Endodermal cell (in vitro differentiated cells): ENCODE measurements around the gene N4BP3. TPM values are rescaled to one million over a fixed set of nuclear protein-coding genes. Genes with fewer than 3 reads are reported as not detected.
A peak's percentile ranks its signal among the peaks of the same experiment; 100 is the strongest.

Experiments used
- DNase-seq: peaks from one replicate; pipeline ENCODE4 v3.0.0-alpha.2; 2017
- H3K27ac ChIP-seq: 2 replicates; pipeline ENCODE4 v1.5.1; 2013; ENCODE audit warnings: mild to moderate bottlenecking, low read depth, low read length, moderate library complexity
- H3K27me3 ChIP-seq: 2 replicates; pipeline ENCODE4 v1.6.1; 2013; ENCODE audit warnings: mild to moderate bottlenecking, low read length, moderate library complexity; ENCODE audit not compliant: insufficient read depth, control insufficient read depth, poor library complexity, severe bottlenecking
- H3K36me3 ChIP-seq: 2 replicates; pipeline ENCODE4 v1.7.0; 2013; ENCODE audit warnings: mild to moderate bottlenecking, low read length, moderate library complexity; ENCODE audit not compliant: control insufficient read depth, insufficient read depth
- H3K4me1 ChIP-seq: one replicate; pipeline ENCODE4 v1.7.0; 2013; ENCODE audit warnings: low read length; ENCODE audit not compliant: control insufficient read depth, insufficient read depth
- H3K4me3 ChIP-seq: 2 replicates; pipeline ENCODE4 v1.5.1; 2013; ENCODE audit warnings: mild to moderate bottlenecking, low read length, moderate library complexity
- H3K9ac ChIP-seq: 2 replicates; pipeline ENCODE4 v1.6.1; 2013; ENCODE audit warnings: mild to moderate bottlenecking, low read length, moderate library complexity; ENCODE audit not compliant: poor library complexity, severe bottlenecking; ENCODE audit errors: extremely low read depth
- H3K9me3 ChIP-seq: 2 replicates; pipeline ENCODE4 v1.6.1; 2013; ENCODE audit warnings: mild to moderate bottlenecking, low read length, moderate library complexity; ENCODE audit not compliant: control insufficient read depth
- H3K27ac Mint-ChIP-seq: 2 replicates; pipeline ENCODE4 v1.8.0; 2020; ENCODE audit warnings: mixed read lengths
- H3K27me3 Mint-ChIP-seq: 2 replicates; pipeline ENCODE4 v1.8.0; 2021; ENCODE audit warnings: mild to moderate bottlenecking, mixed read lengths; ENCODE audit not compliant: insufficient read depth
- H3K36me3 Mint-ChIP-seq: 2 replicates; pipeline ENCODE4 v1.8.0; 2020; ENCODE audit warnings: low read depth, mixed read lengths
- H3K4me1 Mint-ChIP-seq: 2 replicates; pipeline ENCODE4 v1.8.0; 2020; ENCODE audit warnings: mixed read lengths
- H3K4me3 Mint-ChIP-seq: 2 replicates; pipeline ENCODE4 v1.8.0; 2020; ENCODE audit warnings: mild to moderate bottlenecking, moderate library complexity, mixed read lengths
- H3K9me3 Mint-ChIP-seq: 2 replicates; pipeline ENCODE4 v1.8.0; 2020; ENCODE audit warnings: mild to moderate bottlenecking, mixed read lengths
- WGBS, 2 experiments: methylation state at CpG; one replicate each; pipeline versions ENCODE4 v1.1.5 to v1.1.7; 2013; ENCODE audit warnings: missing lambda C conversion rate in 2 of 2, mixed read lengths in 1 of 2; ENCODE audit not compliant: insufficient coverage in 1 of 2, insufficient read length in 1 of 2; 5-methylcytosine and 5-hydroxymethylcytosine counted together
- total RNA-seq, 2 donors: library from RNA; stranded (reverse); fragmentation: NEBNext Ultra II Directional in 1 of 2; extraction: Animal tissue kit (Norgen Biotek cat#: 25700) in 1 of 2; gene quantifications; 2 replicates in 1 of 2; 3 replicates in 1 of 2; pipeline ENCODE4 v1.2.1, GENCODE V29; 2021
- TF ChIP-seq, protein P1 (sequence below): fragments of 200-600 bp; sonication (generic); conservative IDR thresholded peaks from 2 replicates; pipeline ENCODE4 v1.5.0; 2021; ENCODE audit warnings: antibody characterized with exemption, mild to moderate bottlenecking

The N4BP3 gene
- total RNA-seq, 2 donors from 2014 or later, result 12.7 to 15.2 TPM

DNA sequence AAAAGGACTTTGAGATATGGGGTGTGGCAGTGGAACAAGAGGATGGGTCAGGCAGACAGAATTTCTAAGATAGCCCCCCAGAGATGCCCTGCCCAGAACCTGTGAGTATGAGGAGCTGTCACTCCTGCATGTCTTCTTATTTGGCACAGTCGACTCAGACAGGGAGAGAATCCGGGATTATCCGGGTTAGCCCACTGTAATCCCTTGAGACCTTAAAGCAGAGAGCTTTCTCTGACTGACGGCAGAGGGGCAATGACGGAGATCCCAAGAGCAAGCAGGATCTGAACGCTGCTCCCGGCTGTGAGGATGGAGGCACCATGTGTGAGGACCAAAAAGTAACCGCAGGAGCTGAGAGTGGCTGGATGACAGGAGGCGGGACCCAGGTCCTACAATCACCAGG, 49.1 kb downstream of the N4BP3 start:
- Mint-ChIP-seq H3K9me3 (no peaks in the 10 kb centered on the region), H3K27me3 (peaks cover 40% of the 10 kb centered on the region), H3K27ac (no peak overlapping the region), H3K4me3 (no peak overlapping the region), H3K36me3 (no peaks in the 10 kb centered on the region), H3K4me1 (peaks cover 7% of the 10 kb centered on the region)
- Histone ChIP-seq H3K27me3 (peaks cover 27% of the 10 kb centered on the region), H3K4me3 (no peak overlapping the region), H3K9me3 (no peaks in the 10 kb centered on the region), H3K9ac (no peak overlapping the region), H3K27ac (no peak overlapping the region), H3K4me1 (no peaks in the 10 kb centered on the region), H3K36me3 (no peaks in the 10 kb centered on the region)
- TF ChIP-seq, protein P1, sequence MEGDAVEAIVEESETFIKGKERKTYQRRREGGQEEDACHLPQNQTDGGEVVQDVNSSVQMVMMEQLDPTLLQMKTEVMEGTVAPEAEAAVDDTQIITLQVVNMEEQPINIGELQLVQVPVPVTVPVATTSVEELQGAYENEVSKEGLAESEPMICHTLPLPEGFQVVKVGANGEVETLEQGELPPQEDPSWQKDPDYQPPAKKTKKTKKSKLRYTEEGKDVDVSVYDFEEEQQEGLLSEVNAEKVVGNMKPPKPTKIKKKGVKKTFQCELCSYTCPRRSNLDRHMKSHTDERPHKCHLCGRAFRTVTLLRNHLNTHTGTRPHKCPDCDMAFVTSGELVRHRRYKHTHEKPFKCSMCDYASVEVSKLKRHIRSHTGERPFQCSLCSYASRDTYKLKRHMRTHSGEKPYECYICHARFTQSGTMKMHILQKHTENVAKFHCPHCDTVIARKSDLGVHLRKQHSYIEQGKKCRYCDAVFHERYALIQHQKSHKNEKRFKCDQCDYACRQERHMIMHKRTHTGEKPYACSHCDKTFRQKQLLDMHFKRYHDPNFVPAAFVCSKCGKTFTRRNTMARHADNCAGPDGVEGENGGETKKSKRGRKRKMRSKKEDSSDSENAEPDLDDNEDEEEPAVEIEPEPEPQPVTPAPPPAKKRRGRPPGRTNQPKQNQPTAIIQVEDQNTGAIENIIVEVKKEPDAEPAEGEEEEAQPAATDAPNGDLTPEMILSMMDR, result no peak
- WGBS, 2 experiments, result 76 to 83% methylated on average over 8 to 9 of the region's 9 CpGs
- DNase-seq, result peak; percentile 36

DNA sequence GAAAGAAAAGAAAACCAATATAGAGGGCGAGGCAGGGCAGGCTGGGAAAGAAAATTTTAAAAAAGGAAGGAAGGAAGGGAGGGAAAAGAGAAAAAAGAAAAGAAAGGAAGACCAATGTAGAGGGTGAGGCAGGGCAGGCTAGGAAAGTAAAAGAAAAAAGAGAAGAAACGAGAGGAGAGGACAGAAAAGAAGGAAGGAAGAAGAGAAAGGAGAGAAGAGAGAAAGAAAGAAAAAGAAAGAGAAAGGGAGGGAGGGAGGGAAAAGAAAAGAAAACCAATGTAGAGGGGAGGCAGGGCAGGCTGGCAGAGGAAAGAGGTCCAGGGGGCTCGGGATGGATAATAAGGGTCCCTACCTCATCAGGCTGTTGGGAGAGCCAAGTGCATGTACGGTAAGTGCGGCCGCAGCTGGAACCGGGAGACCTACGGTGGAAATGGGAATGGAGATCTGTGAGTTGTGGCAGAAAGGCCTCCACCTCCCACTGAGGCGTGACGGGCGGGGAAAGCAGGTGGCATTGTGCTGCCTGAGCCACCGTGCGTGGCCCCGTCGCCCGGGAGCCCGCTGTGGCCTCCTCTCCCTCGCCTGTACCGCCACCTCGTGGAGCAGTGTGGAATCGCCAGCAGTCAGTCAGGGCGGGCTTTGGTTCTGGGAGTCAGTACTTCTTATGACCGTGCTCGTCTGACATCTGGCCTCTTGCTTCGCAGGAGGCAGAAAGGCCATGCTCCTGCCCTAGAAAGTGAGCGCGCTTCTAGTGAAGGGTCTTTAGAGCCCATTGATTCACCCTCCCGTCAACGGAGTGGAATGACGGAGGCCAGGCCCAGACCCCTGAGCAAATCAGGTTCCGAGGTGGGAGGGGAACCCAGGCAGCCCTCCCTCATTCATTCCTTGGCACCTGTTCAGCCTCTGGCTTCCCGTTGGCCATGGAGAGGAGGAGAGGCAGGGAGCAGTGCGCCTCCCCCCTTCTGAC, 50.7 kb downstream of the N4BP3 start:
- Mint-ChIP-seq H3K36me3 (no peaks in the 10 kb centered on the region), H3K4me1 (peaks cover 7% of the 10 kb centered on the region), H3K27me3 (peaks cover 40% of the 10 kb centered on the region), H3K9me3 (no peaks in the 10 kb centered on the region), H3K27ac (no peak overlapping the region), H3K4me3 (no peak overlapping the region)
- Histone ChIP-seq H3K4me3 (no peak overlapping the region), H3K4me1 (no peaks in the 10 kb centered on the region), H3K27ac (no peak overlapping the region), H3K9ac (no peak overlapping the region), H3K9me3 (no peaks in the 10 kb centered on the region), H3K36me3 (no peaks in the 10 kb centered on the region), H3K27me3 (peaks cover 27% of the 10 kb centered on the region)
- DNase-seq, result peak; percentile 98
- WGBS, 2 experiments, result 13 to 15% methylated on average over 23 to 33 of the region's 33 CpGs
- TF ChIP-seq, protein P1, result peak; percentile 99

DNA sequence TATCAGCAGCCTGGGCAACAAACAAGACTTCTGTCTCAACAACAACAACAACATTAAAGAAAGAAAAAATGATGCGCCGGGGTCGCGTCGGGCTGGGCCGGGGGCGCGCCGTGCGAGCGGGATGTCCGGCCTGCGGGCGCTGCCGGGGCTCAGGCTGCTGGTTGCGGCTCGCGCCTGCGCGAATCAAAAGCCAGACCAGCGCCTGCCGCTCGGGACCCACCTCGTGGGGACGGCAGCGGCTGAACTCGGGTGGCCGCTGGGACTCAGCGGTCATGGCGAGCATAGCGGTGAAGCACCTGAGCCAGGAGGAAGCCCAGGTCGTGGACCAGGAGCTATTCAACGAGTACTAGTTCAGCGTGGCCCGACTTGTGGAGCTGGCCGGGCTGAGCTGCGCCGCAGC, 52.2 kb downstream of the N4BP3 start:
- Histone ChIP-seq H3K4me3 (no peak overlapping the region), H3K9me3 (no peaks in the 10 kb centered on the region), H3K27ac (no peak overlapping the region), H3K27me3 (peaks cover 27% of the 10 kb centered on the region), H3K4me1 (no peaks in the 10 kb centered on the region), H3K9ac (no peak overlapping the region), H3K36me3 (no peaks in the 10 kb centered on the region)
- no peaks in the 10 kb centered on the region for H3K9me3 Mint-ChIP-seq
- no peak overlapping the region for H3K27ac Mint-ChIP-seq
- peak; percentile 40 for DNase-seq
- H3K4me3 Mint-ChIP-seq, result no peak overlapping the region
- H3K36me3 Mint-ChIP-seq, result no peaks in the 10 kb centered on the region
- peaks cover 40% of the 10 kb centered on the region for H3K27me3 Mint-ChIP-seq
- peaks cover 1% of the 10 kb centered on the region for H3K4me1 Mint-ChIP-seq
- TF ChIP-seq, protein P1, result no peak
- 96 to 99% methylated on average over 23 to 38 of the region's 38 CpGs for WGBS, 2 experiments
